Measurements from ENCODE around the gene BEGAIN.

Gene BEGAIN

DNA sequence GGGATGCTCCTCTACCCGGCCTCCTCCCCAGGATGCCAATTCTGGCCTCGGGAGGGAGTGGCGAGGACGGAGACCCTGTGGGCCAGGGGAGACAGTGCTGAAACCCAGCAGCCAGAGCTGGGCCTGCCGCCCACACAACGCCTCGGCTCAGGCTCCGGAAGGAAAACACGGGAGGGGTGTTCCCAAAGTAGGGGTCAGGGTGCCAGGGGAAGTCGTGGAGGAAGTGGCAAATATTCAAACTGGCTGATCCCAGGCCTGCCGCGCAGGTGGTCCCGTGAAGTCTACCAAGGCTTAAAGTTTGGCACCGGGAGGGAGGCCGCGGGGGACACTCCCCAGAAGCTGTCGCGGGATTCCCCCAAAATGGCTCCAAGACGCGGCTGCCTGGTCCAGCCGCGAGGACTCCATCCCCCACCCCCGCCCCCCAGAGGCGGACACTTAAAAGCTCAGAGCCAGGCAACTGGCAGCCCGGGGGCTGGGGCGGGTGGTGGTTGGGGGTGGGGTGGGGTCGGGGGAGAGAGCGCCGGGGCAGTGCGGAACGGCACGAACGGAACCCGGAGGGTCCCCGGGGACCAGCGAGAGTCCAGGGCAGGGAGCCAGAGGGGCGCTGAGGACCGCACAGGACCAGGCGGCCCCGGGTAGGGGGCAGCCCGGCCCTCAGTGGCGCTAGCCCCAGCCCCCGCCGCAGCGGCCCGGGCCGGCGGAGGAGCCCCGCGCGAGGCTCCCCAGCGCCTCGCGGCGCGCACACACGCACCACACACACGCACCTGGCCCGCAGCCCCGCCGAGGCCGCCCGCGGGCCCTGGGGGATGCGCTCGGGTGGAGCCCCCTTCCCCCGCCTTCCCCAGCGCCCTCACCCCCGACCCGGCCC, 20.0 kb downstream of the BEGAIN start:
- no peak for DNase-seq

DNA sequence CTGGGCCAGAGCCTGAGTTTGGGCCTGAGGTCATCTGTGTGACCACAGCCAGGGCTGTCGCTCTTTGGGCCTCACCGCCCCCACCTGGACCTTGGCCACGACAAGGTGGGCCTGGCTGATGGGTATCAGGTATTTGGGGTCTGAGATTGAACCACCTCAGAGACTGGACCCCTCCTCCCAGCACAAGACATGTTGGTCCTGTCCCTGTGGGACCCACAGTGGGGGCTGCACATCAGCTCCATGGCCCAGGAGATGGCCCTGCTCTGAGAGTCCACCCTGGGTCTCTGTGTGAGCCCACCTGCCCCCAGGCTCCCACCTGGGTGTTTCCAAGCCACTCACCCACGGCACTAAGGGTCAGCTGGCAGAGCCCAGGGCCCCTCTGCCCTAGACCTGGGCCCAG, 20.6 kb downstream of the BEGAIN start:
- DNase-seq, result no peak

DNA sequence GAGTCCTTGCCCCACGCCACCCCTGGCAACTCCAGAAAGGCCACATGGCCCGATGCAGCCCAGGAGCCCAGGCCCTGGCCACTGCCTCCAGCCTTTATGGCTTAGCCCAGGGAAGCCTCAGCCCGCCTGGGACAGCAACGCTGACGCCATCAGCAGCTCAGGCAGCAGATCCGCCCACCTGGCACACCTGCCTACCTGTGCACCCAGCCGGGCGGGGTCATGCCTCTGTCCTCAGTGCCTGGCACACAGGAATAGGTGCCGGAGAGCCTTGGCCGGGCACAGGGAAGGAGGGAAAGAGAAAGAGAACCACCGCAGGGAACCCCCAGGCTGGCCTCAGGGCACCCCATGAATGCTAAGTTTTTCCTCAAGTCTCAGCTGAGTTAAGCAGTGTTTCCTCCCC, 21.1 kb downstream of the BEGAIN start:
- DNase-seq, result no peak

- no peak for DNase-seq
Observed at GRCh38 chr14:100565650-100566049, 21.6 kb downstream of the BEGAIN start.

DNA sequence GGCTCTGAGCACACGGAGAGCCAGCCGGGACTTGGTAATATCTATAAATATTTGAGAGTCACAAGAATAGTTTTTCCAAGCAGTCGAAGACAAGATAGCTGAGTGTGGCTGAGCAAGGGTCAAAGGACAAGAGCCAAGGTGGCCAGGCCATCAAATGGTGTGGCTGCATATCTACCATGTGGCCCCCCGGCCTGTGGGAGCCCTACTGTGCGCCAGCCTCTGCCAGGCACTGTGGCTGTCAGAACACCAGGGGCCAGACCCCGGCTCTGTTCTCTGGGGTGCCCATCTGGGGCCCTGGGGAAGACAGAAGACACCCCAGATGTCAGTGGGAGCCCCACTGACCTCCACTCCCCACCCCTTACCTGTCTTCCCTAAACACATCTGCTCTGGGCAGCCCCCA, 22.7 kb downstream of the BEGAIN start:
- DNase-seq, result no peak

- DNase-seq, result no peak
Observed at GRCh38 chr14:100562751-100563150, 24.5 kb downstream of the BEGAIN start.

- no peak for DNase-seq
Observed at GRCh38 chr14:100561005-100561404, 26.2 kb downstream of the BEGAIN start.

GRCh38 chr14:100560471-100560870, 26.7 kb downstream of the BEGAIN start:
- DNase-seq, result no peak

GRCh38 chr14:100559455-100559854, 27.8 kb downstream of the BEGAIN start:
- DNase-seq, result no peak

- no peak for DNase-seq
Observed at GRCh38 chr14:100558966-100559365, 28.3 kb downstream of the BEGAIN start.

DNA sequence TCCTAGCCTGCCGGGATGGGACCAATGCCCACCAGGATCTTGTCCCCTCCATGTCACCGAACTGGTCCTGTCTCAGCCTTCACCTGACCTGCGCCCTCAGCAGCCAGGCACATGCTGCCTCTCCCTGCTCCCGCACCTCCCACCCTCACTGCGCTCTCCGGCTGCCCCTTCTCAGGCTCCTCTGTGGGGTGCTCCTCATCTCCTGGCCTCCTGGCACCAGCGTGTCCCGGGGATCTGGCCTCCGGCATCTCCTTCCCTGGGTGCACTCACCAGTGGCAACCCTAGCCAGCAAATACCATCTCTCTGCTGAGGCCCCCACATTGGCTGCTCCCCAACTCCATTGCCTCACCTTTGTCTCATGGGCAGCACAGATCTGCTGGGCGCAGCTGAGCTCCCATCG, 29.0 kb downstream of the BEGAIN start:
- no peak for DNase-seq

DNA sequence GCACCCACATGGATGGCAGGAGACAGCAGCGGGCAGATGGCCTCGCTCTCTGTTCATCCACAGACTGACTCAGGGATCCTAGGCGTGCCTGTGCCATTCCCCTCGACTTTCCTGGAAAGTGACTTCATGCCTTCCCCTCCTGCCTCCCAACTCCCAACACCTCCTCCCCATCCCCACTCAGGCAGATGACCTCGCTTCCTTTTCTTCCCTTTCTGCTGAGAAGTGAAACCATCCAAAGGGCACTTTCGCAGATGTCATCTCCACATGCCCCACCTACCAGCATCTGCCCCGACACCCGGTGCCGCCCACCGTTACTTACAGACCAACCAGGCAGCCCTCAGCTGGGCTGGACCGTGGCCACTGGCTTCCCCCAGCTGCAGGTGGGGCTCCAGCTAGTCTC, 29.6 kb downstream of the BEGAIN start:
- no peak for DNase-seq

DNA sequence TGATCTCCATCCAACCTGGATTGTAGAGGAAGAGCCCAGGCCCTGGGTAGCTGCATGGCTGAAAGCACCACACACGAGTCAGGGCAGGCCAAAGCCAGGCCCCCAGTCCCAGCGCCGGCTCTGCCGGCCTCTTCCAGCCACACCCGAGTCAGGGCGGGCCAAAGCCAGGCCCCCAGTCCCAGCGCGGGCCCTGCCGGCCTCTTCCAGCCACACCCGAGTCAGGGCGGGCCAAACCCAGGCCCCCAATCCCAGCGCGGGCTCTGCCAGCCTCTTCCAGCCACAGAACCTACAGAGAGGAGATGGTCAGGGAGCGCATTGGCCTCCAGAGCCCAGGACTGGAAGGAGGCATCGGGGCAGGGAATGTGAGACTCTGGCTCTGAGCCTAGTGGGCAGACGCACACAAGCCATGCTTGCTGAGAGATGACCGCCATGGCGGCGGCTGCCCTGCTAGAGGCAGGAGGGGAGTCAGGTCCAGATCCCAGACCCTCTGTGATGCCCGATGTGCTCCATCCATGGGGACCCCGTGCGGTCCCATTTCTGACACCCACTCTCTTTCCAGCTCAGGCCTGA, 30.2 kb downstream of the BEGAIN start:
- DNase-seq, result no peak

DNA sequence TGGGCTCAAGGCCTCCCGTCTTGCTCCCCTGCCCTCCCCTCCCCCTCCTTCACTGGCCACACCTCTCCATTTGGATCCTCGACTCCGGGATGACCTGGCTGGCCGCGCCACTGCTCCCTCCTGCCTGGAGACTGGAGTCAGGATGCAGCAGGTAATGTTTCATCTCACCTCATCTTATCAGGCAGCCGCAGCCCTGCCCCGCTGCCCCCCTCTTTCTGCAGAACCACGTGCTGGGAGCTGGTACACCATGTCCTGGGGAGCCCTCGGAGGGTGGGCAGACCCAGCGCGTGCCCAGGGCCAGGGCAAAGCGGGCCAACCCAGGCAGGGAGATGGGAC, 31.1 kb downstream of the BEGAIN start:
- DNase-seq, result no peak

DNA sequence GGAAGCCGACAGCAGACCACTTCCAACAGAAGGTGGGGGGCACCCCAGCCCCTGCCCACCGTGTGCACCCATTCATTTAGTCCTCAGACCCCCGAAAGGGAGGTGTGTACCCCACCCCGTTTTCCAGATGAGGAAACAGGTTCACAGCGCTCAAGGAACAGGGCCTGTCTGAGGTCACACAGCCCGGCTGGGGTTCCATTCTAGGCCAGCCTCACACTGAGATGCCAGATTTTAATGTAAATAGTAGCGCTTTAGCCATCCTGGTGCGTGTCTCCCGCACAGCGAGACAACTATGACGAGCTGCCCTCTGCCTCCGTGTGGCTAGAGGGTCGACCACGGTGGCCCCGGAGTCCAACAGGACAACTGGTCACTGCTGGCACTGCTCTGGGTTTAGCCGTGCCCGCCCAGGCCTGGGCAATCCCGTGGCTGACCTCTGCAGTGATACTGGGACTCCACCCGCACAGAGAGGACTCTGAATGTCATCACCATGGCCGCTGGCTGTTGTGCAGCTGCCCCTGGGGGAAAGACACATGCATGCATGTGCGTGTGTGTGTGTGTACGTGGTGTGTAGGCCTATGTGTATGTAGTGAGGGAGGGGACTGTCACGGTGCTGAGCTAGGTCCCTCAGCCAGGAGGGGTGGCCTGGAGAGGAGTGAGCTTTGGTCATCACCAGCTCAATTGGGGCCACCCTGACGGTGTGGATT, 31.6 kb downstream of the BEGAIN start:
- no peak for DNase-seq

GRCh38 chr14:100554696-100555320, 32.4 kb downstream of the BEGAIN start:
- DNase-seq, result no peak

GRCh38 chr14:100554082-100554677, 33.0 kb downstream of the BEGAIN start:
- DNase-seq, result peak; percentile 68

- no peak for DNase-seq
Observed at GRCh38 chr14:100553471-100553870, 33.7 kb downstream of the BEGAIN start.

GRCh38 chr14:100552524-100553125, 34.6 kb downstream of the BEGAIN start:
- DNase-seq, result no peak

- no peak for DNase-seq
Observed at GRCh38 chr14:100551056-100551455, 36.2 kb downstream of the BEGAIN start.

- DNase-seq, result no peak
Observed at GRCh38 chr14:100549834-100550625, 37.2 kb downstream of the BEGAIN start.

DNA sequence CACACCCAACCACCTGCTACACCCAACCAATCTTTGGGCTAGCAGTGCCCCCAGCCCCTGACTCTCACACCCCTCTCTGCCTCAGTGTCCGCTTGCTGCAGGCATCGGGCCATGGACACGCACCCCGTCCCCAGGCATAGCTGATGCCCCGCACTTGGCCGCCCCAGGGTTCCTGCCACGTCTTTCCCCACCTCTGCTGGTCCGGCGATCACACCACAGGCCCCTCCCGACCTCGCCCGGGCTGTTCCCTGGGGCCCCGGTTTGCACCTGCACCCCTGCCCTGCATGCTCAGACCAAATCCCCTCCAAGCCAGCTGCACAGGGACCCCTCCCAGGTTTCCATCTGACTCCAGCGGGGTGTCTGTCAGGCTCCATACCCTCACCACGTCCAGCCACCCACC, 38.3 kb downstream of the BEGAIN start:
- no peak for DNase-seq
